HG03280 (cell line): ENCODE data around the gene TCP11.

Experiments
- ATAC-seq: cut with Tn5 transposase; IDR thresholded peaks from one replicate; pipeline ENCODE4 v1.9.1; 2021; ENCODE audit warnings: mild to moderate bottlenecking, moderate library complexity; ENCODE audit not compliant: unreplicated experiment

TCP11 gene

DNA sequence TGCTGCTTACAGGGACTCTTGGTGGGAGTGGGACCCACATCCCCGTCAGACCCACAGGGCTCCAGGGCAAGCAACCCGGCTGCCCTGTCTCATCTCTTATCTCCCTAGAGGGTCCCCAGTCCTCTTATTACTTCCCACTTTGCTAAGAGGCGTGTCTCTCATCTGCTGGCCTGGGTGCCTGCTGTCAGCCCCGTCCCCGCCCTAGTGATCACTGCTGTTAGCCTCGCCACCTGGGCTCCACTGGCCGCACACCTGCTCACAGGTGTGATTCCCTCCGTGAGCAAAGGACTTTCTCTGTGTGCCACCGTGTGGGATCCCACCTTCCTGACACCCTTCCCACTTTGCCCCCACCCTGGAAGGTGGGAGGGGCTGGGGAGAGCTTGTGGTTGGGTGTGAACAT lies 57.6 kb downstream of the TCP11 start:
- no peak for ATAC-seq

- no peak for ATAC-seq
Measured at GRCh38 chr6:35082733-35083403, 58.3 kb downstream of the TCP11 start.

GRCh38 chr6:35082046-35082732 lies 59.0 kb downstream of the TCP11 start:
- ATAC-seq, result no peak

DNA sequence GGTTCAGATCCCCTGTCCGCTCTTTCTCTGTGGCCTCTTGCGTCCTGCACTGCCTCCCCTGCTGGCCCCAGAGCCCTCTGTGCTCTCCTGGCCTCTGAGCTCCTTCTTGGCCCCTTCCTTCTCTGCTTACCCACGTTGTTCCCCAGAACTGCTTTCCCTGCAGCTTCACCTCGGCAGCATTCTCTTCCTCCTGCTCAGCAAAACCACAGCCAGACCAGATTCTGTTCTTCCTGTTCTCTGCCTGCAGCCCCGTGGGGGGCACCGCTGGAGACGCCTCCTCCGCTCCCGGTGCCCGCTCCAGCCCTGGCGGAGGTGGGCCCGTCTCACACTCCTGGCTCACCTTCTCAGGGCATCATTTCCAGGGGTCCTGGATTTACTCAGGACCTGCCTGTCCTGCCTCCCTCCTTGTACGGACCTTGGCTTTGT lies 59.7 kb downstream of the TCP11 start:
- ATAC-seq, result no peak

GRCh38 chr6:35080821-35081425 lies 60.2 kb downstream of the TCP11 start:
- no peak for ATAC-seq

DNA sequence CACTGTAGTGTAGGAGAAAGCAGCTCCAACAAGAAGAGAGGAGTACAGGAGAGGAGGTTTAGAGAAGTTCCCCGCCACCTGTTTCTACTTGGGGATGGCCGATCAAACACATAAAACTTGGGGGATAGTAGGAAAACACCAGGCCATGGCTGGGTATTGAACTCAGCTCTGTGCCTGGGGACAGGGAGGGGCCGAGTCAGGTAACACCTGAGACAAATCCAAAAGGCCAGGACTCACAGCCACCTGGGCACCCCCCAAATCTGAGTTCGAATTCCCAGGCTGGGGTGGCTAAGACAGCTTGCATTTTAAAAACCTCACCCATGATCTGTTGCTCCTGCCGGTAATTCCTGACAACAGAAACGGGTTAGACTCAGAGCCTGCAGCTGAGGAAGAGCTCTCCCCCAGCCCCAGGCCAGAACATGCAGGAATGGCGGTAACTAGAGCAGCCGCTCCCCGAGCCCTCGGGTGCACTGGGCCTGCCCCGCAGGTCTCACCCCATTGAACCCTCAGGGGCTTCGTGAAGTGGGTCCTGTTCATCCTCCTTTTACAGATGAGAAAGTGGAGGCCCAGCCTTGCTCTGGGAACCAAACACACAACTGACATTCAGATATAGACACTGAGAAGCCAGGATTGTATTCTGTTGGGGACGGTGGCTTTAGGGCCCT lies 61.0 kb downstream of the TCP11 start:
- ATAC-seq, result no peak

DNA sequence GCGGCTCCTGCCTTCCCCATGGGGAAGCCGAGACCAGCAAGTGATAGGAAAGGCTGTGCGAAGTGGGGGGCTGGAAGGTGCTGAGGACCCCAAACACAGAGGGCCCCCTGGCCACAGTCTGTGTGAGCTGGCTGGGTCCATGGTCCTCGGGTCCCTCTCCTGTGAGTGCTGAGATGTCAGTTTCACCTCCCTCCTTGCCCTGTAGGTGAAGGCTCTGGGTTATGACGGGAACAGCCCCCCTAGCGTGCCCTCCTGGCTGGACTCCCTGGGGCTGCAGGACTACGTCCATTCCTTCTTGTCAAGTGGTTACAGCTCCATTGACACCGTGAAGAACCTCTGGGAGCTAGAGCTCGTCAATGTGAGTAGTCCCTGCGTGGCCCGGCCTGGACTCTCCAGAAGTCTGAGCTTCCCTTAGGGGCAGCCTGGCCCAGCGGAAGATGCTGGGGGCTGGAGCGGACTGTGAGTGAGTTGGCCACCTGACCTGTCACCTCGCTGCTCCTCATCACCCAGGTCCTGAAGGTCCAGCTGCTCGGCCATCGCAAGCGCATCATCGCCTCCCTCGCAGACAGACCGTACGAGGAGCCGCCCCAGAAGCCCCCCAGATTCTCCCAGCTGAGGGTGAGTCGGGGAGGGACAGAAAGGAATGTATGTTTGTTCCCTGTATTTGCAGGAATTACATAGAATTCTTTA lies 61.7 kb downstream of the TCP11 start:
- ATAC-seq, result no peak

DNA sequence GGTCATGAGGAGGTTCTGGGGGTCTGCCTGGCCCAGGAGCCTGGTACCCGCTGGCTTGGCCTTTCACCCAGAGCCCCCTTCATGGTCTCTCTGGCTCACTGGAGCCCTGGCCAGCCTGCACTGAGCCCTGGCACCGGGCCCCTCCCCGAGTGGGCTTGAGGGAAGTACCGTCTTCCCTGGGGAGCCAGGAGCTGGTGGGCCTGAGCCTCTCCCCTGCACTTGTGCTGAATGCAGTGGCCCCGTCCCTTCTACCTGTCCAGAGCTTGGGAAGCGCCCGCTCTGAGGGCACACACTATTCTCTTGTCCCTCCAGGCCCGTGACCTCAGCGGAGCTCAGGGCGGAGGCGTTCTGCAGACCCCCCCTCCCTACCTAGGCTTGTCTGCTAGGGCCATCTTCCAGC lies 62.2 kb downstream of the TCP11 start:
- ATAC-seq, result no peak

- ATAC-seq, result no peak
Measured at GRCh38 chr6:35078226-35078850, 62.8 kb downstream of the TCP11 start.

DNA sequence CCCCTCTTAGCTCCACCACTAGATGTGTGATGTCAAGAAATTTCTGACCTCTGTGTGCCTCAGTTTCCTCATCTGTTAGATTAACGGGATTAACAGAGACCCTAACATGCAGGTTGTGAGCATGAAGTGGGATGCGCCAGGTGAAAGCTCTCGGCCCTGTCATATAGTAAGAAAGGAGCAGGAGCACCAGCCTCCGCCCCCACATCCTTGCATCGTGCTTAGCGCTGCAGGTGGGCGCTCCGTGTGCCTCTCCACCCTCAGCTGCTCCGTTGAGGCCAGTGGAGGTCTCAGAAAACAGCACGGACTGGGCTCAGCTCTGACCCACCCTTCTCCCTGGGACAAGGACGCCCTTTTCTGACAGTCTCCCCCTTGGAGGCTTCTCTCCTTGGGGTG lies 63.4 kb downstream of the TCP11 start:
- no peak for ATAC-seq

DNA sequence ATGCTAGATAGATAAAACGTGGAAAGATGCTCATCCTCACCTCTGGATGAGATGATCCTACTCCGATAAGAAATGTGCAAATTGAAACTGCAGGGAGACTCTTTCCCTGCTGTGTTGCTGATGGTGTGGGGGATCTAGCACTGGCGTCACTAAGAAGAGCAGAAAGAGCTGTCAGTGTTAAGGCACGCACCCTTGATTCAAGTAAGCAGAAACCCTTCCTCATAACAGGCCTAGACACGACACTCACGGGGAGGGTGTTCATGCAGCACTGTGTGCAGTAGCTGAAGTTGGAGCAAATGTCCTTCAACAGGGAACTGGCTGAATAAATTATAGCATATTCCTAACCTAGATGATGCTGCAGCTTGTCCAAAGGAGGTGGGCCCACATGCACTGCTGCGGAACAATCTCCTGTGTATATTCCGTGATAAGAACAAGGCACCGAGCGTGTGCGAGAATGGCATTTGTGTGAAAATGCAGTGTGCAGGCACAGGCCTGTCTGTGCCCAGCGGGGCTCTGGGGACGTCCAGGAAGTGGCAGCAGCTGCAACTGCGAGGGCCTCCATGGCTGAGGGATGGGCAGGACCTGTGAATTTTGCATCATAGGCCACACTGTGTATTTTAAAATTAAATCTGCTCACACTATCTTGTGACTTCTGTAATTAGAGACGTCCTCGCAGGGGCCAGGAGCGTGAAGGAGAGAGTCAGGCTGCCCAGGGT lies 64.0 kb downstream of the TCP11 start:
- no peak for ATAC-seq

GRCh38 chr6:35073766-35074471 lies 67.2 kb downstream of the TCP11 start:
- ATAC-seq, result no peak

DNA sequence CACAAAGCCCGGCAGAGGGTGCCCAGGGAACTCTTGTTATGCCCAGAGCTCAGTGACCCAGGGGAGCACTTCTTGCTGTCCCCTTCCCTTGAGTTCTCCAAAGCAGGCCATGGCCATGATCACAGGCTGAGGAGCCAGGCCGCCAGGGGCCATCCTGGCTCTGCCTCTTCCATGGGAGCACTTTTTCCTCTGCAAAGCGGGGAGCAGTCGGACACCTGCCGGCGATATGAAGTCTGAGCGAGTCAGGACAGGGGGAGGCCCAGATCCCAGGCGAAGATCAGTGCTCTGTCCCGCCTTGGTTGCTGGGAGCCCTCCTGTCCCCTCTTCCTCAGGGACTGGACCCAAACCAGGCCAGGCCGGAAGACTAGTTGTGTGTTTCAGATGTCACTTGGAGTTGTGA lies 67.9 kb downstream of the TCP11 start:
- no peak for ATAC-seq

GRCh38 chr6:35072698-35073055 lies 68.5 kb downstream of the TCP11 start:
- ATAC-seq, result no peak

- no peak for ATAC-seq
Measured at GRCh38 chr6:35072051-35072697, 69.0 kb downstream of the TCP11 start.

GRCh38 chr6:35071347-35071994 lies 69.7 kb downstream of the TCP11 start:
- ATAC-seq, result no peak

- no peak for ATAC-seq
Measured at GRCh38 chr6:35070111-35070510, 71.0 kb downstream of the TCP11 start.

GRCh38 chr6:35069262-35069661 lies 71.9 kb downstream of the TCP11 start:
- ATAC-seq, result no peak

DNA sequence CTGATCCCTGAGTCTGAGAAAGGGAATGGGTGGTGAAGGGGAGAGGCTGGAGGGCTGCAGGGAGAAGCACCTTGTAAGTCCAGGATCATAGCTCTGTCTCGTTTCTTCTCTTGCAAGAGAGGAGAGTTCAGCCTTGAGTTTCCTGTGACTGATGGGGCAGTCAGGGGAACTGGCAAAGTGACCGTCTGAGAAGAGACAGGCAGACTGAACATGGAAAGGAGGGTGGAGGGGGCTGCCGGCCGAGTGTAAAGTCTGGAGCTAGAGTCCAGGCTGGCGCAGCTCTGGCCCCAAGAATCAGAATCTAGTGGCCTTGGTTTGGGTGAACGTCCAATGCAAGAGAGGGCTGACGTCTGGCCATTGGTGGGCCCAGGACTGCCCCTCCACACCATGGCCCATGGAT lies 72.5 kb downstream of the TCP11 start:
- ATAC-seq, result no peak
